Mesodermal cell (in vitro differentiated cells): ENCODE results near the gene PFKFB3.
"Not testable (repeated sequence)": the region's sequence is repeated elsewhere in the genome, so short reads cannot be mapped to it uniquely, and the experiment has no call there.

Experiments
- H3K27ac ChIP-seq: 2 replicates; pipeline ENCODE4 v1.7.0; 2013; ENCODE audit warnings: mild to moderate bottlenecking, low read depth, low read length, moderate library complexity; ENCODE audit not compliant: severe bottlenecking
- H3K36me3 ChIP-seq: 2 replicates; pipeline ENCODE4 v1.7.1; 2013; ENCODE audit warnings: mild to moderate bottlenecking, low read length, moderate library complexity; ENCODE audit not compliant: control insufficient read depth, insufficient read depth
- H3K4me1 ChIP-seq: one replicate; pipeline ENCODE4 v1.7.1; 2013; ENCODE audit warnings: mild to moderate bottlenecking, low read length; ENCODE audit not compliant: insufficient read depth, control insufficient read depth, poor library complexity, severe bottlenecking
- H3K4me3 ChIP-seq: 2 replicates; pipeline ENCODE4 v1.7.0; 2013; ENCODE audit warnings: low read length, control low read depth, mild to moderate bottlenecking; ENCODE audit not compliant: insufficient read depth, poor library complexity, severe bottlenecking; ENCODE audit errors: extremely low read depth
- H3K9me3 ChIP-seq: 2 replicates; pipeline ENCODE4 v1.7.1; 2013; ENCODE audit warnings: mild to moderate bottlenecking, low read length, moderate library complexity; ENCODE audit not compliant: control insufficient read depth
- WGBS, 2 experiments: methylation state at CpG; one replicate each; pipeline ENCODE4 v1.1.5; 2013; ENCODE audit warnings: missing lambda C conversion rate in 2 of 2; ENCODE audit not compliant: insufficient coverage in 2 of 2; 5-methylcytosine and 5-hydroxymethylcytosine counted together

The PFKFB3 gene

GRCh38 chr10:6202098-6202683 lies 541 bp upstream of the PFKFB3 start:
- Histone ChIP-seq H3K27ac (no peak overlapping the region), H3K4me3 (peak overlapping the region; percentile 36), H3K9me3 (no peaks in the 10 kb centered on the region), H3K36me3 (peaks cover 12% of the 10 kb centered on the region), H3K4me1 (peaks cover 13% of the 10 kb centered on the region)
- 2% methylated on average over 14 to 22 of the region's 29 CpGs for WGBS, 2 experiments

GRCh38 chr10:6203331-6204062 lies 765 bp downstream of the PFKFB3 start:
- Histone ChIP-seq H3K4me1 (peaks cover 22% of the 10 kb centered on the region), H3K9me3 (no peaks in the 10 kb centered on the region), H3K36me3 (peaks cover 24% of the 10 kb centered on the region), H3K4me3 (peak overlapping the region; percentile 96), H3K27ac (peak overlapping the region; percentile 95)
- WGBS, 2 experiments: 0% methylated on average over 54 to 66 of the region's 76 CpGs

DNA sequence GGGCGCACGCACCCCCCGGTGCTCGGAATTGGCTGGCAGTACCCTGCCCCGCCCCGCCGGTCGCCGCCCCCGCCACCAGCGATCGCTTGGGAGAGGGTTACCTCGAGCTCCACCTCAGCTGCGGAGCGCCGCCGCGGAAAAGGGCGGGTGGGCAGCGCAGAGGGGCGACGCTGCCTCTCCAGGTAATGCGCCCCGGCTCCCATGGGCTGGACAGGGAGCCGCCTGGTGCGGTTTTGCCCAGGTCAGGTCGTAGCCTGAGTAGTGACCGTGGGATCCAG lies 1.3 kb downstream of the PFKFB3 start:
- WGBS, 2 experiments: 1 to 3% methylated on average over 10 to 28 of the region's 28 CpGs
- Histone ChIP-seq H3K4me1 (peaks cover 26% of the 10 kb centered on the region), H3K36me3 (peaks cover 27% of the 10 kb centered on the region), H3K9me3 (no peaks in the 10 kb centered on the region), H3K4me3 (peak overlapping the region; percentile 96), H3K27ac (no peak overlapping the region)

GRCh38 chr10:6204341-6205191 lies 1.8 kb downstream of the PFKFB3 start:
- Histone ChIP-seq H3K9me3 (no peaks in the 10 kb centered on the region), H3K27ac (no peak overlapping the region), H3K4me1 (peaks cover 26% of the 10 kb centered on the region), H3K4me3 (peak overlapping the region; percentile 96), H3K36me3 (peaks cover 29% of the 10 kb centered on the region)
- 17 to 23% methylated on average over 18 to 20 of the region's 24 CpGs for WGBS, 2 experiments

DNA sequence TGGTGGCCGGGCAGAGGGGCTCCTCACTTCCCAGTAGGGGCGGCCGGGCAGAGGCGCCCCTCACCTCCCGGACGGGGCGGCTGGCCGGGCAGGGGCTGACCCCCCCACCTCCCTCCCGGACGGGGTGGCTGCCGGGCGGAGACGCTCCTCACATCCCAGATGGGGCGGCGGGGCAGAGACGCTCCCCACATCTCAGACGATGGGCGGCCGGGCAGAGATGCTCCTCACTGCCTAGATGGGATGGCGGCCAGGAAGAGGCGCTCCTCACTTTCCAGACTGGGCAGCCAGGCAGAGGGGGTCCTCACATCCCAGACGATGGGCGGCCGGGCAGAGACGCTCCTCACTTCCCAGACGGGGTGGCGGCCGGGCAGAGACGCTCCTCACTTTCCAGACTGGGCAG lies 3.8 kb downstream of the PFKFB3 start:
- WGBS, 2 experiments: 100% methylated on average over 13 of the region's 29 CpGs; no CpG with 5 or more reads in 1 of the 2 experiments
- not testable (repeated sequence) for H3K9me3 ChIP-seq, H3K4me3 ChIP-seq, H3K27ac ChIP-seq
- Histone ChIP-seq H3K36me3 (peaks cover 36% of the 10 kb centered on the region), H3K4me1 (peaks cover 33% of the 10 kb centered on the region)

DNA sequence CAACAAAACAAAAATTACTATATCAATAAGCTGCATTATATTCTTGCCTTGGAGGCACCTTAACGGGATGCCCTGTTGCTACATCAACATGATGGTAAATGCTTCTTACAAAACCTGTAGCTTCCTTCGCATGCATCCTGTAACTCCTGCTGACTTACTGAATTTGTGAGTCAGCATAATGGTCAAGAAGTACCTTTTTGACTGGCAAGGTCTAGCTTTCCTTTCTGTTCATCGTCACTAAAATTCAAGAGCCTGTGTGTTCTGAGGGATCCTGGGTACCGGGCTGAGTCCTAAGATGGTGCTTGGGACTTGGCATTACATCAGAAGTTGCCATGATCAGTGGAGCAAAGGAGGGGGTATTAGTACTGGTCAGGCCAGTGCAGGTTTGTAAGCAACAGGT lies 4.9 kb downstream of the PFKFB3 start:
- H3K4me1 ChIP-seq: peaks cover 33% of the 10 kb centered on the region
- no peaks in the 10 kb centered on the region for H3K9me3 ChIP-seq
- WGBS, 2 experiments: 94 to 100% methylated on average over 3 to 4 of the region's 4 CpGs

GRCh38 chr10:6208799-6209235 lies 6.1 kb downstream of the PFKFB3 start:
- WGBS, 2 experiments: 92 to 93% methylated on average over 12 of the region's 12 CpGs
- Histone ChIP-seq H3K36me3 (peaks cover 59% of the 10 kb centered on the region), H3K27ac (no peak overlapping the region), H3K9me3 (no peaks in the 10 kb centered on the region), H3K4me3 (no peak overlapping the region), H3K4me1 (peaks cover 38% of the 10 kb centered on the region)

More for the DNA sequence above, 4.9 kb downstream of the PFKFB3 start:
- no peak overlapping the region for H3K27ac ChIP-seq
- H3K36me3 ChIP-seq: peaks cover 47% of the 10 kb centered on the region
- no peak overlapping the region for H3K4me3 ChIP-seq

- 84 to 91% methylated on average over 6 of the region's 6 CpGs for WGBS, 2 experiments
- Histone ChIP-seq H3K4me3 (no peak overlapping the region), H3K4me1 (peaks cover 32% of the 10 kb centered on the region), H3K27ac (peak overlapping the region; percentile 64), H3K9me3 (no peaks in the 10 kb centered on the region), H3K36me3 (peaks cover 72% of the 10 kb centered on the region)
These were observed 8.6 kb downstream of the PFKFB3 start for GRCh38 chr10:6211341-6211670.

- Histone ChIP-seq H3K27ac (peak overlapping the region; percentile 64), H3K4me3 (no peak overlapping the region), H3K36me3 (peaks cover 78% of the 10 kb centered on the region), H3K9me3 (no peaks in the 10 kb centered on the region), H3K4me1 (peaks cover 32% of the 10 kb centered on the region)
- 78 to 81% methylated on average over 27 to 29 of the region's 30 CpGs for WGBS, 2 experiments
These were observed 9.2 kb downstream of the PFKFB3 start for GRCh38 chr10:6211671-6212635.

GRCh38 chr10:6212806-6213205 lies 10.1 kb downstream of the PFKFB3 start:
- no peaks in the 10 kb centered on the region for H3K9me3 ChIP-seq
- no peak overlapping the region for H3K4me3 ChIP-seq
- H3K36me3 ChIP-seq: peaks cover 81% of the 10 kb centered on the region
- H3K27ac ChIP-seq: no peak overlapping the region
- WGBS, 2 experiments: 93 to 100% methylated on average over 1 to 2 of the region's 3 CpGs
- peaks cover 28% of the 10 kb centered on the region for H3K4me1 ChIP-seq
